Left lobe of liver (tissue), 2 donors: Measurements from ENCODE around the gene PTP4A2. TPM values are rescaled to one million over a fixed set of nuclear protein-coding genes. Genes with fewer than 3 reads are reported as not detected.

Source experiments
- ATAC-seq: fragments of 200-7000 bp; cut with Tn5 transposase; one replicate; pipeline ENCODE4 v1.9.1; 2020; ENCODE audit warnings: mild to moderate bottlenecking, moderate library complexity
- DNase-seq: peaks from one replicate; pipeline ENCODE4 v3.0.0-alpha.2; 2020; ENCODE audit warnings: low spot score
- total RNA-seq: library from RNA; stranded (reverse); gene quantifications from one replicate; pipeline ENCODE4 v1.2.1, GENCODE V29; 2021
- donor health status: DM: no; HTN: no; CAD: no; lungs with moderate emphysema.
- donor health status: DM: no; HTN: yes; CAD: no.

The PTP4A2 gene
- total RNA-seq, 1 donor from 2014 or later: 66.7 TPM

- ATAC-seq (no peak), DNase-seq (no peak)
These were observed 71.6 kb downstream of the PTP4A2 start for GRCh38 chr1:31866450-31867032.

DNA sequence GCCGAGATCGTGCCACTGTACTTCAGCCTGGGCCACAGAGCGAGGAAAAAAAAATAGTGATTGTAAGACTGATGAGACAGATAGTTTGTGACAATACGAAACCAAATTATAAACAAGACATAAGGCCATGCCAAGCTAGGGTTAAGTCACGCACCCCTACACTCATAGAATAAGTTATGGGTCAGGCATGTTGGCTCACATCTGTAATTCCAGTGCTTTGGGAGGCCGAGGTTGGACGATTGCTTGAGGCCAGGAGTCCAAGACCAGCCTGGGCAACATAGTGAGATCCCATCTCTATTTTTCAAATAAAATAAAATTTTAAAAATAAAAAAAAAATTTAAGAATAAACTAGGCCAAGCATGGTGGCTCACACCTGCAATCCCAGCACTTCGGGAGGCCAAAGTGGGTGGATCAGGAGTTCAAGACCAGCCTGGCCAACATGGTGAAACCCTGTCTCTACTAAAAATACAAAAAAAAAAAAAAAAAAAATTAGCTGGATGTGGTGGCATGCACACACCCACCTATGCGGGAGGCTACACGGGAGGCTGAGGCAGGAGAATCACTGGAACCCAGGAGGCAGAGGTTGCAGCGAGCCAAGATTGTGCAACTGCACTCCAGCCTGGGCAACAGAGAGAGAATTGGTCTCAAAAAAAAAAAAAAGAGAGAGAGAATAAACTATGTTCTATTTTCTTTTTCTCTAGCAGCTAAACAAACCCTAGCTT is 72.3 kb downstream of the PTP4A2 start:
- no peak for DNase-seq
- no peak for ATAC-seq

DNA sequence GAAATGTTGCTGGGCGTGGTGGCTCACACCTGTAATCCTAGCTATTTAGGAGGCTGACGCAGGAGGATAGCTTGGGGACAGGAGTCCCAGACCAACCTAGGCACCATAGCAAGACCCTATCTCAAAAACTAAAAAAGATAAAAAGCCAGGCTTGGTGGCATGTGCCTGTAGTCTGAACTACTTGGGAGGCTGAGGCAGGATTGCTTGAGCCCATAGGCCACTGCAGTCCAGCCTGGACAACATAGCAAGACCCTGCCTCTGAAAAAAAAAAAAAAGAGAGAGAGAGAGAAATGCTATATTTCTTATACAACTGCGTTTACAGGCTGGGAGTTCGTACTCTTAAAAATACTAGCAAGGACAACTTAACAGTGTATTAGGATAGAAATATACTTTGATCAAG is 76.1 kb downstream of the PTP4A2 start:
- ATAC-seq (no peak), DNase-seq (no peak)

GRCh38 chr1:31861346-31861745 is 76.8 kb downstream of the PTP4A2 start:
- no peak for DNase-seq
- no peak for ATAC-seq

DNA sequence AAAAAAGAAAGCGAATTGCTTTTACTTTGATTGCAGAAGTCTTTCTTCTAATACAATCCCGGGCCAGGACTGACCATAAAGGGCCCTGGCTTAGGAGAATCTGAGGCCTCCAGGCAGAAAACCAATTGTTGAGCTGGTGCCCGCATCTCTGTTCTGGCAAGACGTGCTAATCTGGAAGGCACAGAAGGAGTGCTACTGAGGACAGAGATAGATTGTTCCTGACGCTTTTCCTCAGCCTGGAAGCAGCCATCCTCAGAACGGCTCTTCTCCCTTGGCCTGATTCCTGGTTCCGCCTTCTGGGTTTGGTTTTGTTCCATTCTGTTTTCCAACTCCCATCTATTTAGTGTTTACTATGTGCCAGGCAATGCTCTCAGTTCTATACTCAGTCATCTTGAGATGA is 77.6 kb downstream of the PTP4A2 start:
- ATAC-seq (no peak), DNase-seq (no peak)

DNA sequence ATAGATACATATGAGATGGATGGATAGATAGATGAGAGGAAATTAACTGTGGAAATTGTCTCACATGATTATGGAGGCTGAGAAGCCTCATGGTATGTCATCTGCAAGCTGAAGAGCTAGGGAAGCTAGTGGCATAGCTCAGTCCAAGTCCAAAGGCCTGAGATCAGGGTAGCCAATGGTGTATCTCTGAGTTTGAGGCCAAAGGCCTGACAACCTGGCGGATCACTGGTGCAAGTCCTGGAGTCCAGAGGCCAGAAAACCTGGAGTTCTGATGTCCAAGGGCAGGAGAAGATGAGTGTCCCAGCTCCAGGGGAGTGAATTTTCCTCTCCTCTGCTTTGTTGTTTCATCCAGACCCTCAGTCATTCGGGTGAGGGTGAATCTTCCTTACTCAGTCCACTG is 78.4 kb downstream of the PTP4A2 start:
- ATAC-seq (peak; percentile 74), DNase-seq (no peak)

GRCh38 chr1:31859044-31859443 is 79.1 kb downstream of the PTP4A2 start:
- DNase-seq: no peak
- ATAC-seq: no peak

DNA sequence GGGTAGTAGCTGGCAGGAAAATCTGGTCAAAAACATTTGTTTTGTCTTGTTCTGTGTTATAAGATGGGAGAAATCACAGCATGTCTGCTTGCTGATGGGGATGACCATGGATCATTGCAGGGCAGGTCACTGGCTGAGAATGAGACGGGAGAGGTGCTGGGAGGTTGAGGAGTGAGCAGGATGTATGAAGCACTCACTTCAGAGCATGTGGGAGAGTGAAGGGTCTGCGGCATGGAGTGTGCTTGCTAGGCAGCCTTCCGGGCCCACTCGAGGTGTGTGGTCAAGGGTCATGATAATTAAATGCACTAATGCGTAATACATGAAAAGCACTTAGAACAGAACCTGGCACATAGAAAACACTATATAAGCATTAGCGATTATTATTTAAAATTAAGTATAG is 80.3 kb downstream of the PTP4A2 start:
- ATAC-seq: no peak
- DNase-seq: no peak

Other genes with a start within 250 kb of the PTP4A2 start
- gene COL16A1, start 234.4 kb downstream of the PTP4A2 start, total RNA-seq: 1.9 TPM
- not detected for gene ADGRB2, start 174.0 kb downstream of the PTP4A2 start, total RNA-seq
- gene SPOCD1, start 122.3 kb downstream of the PTP4A2 start, total RNA-seq: 0.08 TPM
- 24.1 TPM for gene KHDRBS1, start 75.5 kb upstream of the PTP4A2 start, total RNA-seq
- 6.0 TPM for gene TMEM39B, start 134.6 kb upstream of the PTP4A2 start, total RNA-seq
- 32.2 TPM for gene KPNA6, start 169.7 kb upstream of the PTP4A2 start, total RNA-seq
- gene TXLNA, start 241.3 kb upstream of the PTP4A2 start, total RNA-seq: 31.1 TPM